Activated T-helper 2 cell treated with anti-CD3 and anti-CD28 coated beads, Interferon-gamma antibody, Interleukin-2, Interleukin-4, amounts not matched to agents 10 μg/mL and 5 μg/mL and 100 μg/mL, durations not matched to agents 14 hours and 24 hours and 36 hours (primary cell): ENCODE data around the gene MON1B. TPM values are rescaled to one million over a fixed set of nuclear protein-coding genes. Genes with fewer than 3 reads are reported as not detected.
"Not testable (repeated sequence)": the region's sequence is repeated elsewhere in the genome, so short reads cannot be mapped to it uniquely, and the experiment has no call there.

Experiments used
- DNase-seq: peaks from one replicate; pipeline ENCODE4 v3.0.0; 2021; ENCODE audit warnings: low spot score
- H3K27ac Mint-ChIP-seq: one replicate; pipeline ENCODE4 v1.8.0; 2021; ENCODE audit warnings: mixed read lengths
- H3K27me3 Mint-ChIP-seq: one replicate; pipeline ENCODE4 v1.8.0; 2021; ENCODE audit warnings: low read depth, mixed read lengths
- H3K36me3 Mint-ChIP-seq: one replicate; pipeline ENCODE4 v1.8.0; 2021; ENCODE audit warnings: low read depth, mixed read lengths
- H3K4me1 Mint-ChIP-seq: one replicate; pipeline ENCODE4 v1.8.0; 2021; ENCODE audit warnings: low read depth, mixed read lengths
- H3K4me3 Mint-ChIP-seq: one replicate; pipeline ENCODE4 v1.8.0; 2021; ENCODE audit warnings: low read depth, mild to moderate bottlenecking, moderate library complexity, mixed read lengths
- H3K9me3 Mint-ChIP-seq: one replicate; pipeline ENCODE4 v1.8.0; 2021; ENCODE audit warnings: mixed read lengths
- intact Hi-C: fragments of 100-400 bp; cut with micrococcal nuclease; formaldehyde crosslinking; loops from one replicate; pipeline ENCODE4 v1.15.1; 2023
- total RNA-seq: library from RNA; stranded (reverse); gene quantifications from 2 replicates; pipeline ENCODE4 v1.2.3, GENCODE V29; 2022

Gene MON1B
- total RNA-seq, 1 donor from 2014 or later: 69.2 TPM

DNA sequence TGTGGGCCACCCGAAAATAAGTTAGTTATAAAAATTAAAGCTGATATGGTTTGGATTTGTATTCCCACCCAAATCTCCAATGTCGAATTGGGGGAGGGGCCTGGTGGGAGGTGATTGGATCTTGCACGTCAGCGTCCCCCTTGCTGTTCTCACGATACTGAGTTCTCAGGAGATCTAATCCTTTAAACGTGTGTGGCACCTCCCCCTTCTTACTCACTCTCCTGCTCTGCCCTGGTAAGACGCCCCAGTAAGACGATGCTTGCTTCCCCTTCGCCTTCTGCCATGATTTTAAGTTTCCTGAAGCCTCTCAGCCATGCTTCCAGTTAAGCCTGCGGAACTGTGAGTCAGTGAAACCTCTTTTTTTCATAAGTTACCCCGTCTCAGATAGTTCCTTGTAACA lies 43.6 kb downstream of the MON1B start:
- Mint-ChIP-seq H3K36me3 (no peaks in the 10 kb centered on the region), H3K4me1 (peaks cover 8% of the 10 kb centered on the region), H3K9me3 (no peaks in the 10 kb centered on the region), H3K4me3 (no peak overlapping the region), H3K27ac (no peak overlapping the region), H3K27me3 (peaks cover 8% of the 10 kb centered on the region)
- no peak for DNase-seq
- intact Hi-C loops: no loop called here

DNA sequence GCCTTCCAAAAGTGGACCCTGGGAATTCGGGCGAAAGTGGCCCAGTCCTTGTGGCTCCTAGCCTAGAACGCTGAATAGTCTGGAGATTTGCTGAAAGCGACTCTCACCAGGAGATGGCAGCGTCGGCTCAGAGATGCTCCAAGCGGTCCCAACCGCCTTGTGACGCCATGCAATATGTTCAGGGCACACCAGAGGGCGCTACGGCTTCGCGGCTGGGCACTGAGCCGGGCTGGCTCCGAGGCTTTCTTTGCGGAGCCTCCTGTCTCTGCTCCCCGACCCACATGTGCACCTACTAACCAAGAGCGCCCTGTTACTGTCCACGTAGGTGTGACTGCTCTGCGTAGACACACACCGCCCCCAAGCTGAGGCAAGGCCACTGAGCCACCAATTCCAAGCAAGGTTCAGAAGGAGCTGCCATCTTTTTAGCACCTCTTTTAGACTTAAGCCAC lies 45.1 kb downstream of the MON1B start:
- Mint-ChIP-seq H3K36me3 (no peaks in the 10 kb centered on the region), H3K27me3 (peaks cover 8% of the 10 kb centered on the region), H3K4me1 (peaks cover 8% of the 10 kb centered on the region), H3K4me3 (peak overlapping the region; percentile 3), H3K9me3 (no peaks in the 10 kb centered on the region), H3K27ac (no peak overlapping the region)
- intact Hi-C loops: loop anchor here (1.0 kb wide), 2 partner anchors 140 to 348 kb away; no protein-coding TSS in a partner anchor
- DNase-seq: peak; percentile 78

GRCh38 chr16:77238593-77238992 lies 47.6 kb downstream of the MON1B start:
- H3K9me3 Mint-ChIP-seq: no peaks in the 10 kb centered on the region
- H3K4me1 Mint-ChIP-seq: peaks cover 8% of the 10 kb centered on the region
- no peak overlapping the region for H3K27ac Mint-ChIP-seq
- intact Hi-C loops: no loop called here
- H3K27me3 Mint-ChIP-seq: peaks cover 8% of the 10 kb centered on the region
- no peaks in the 10 kb centered on the region for H3K36me3 Mint-ChIP-seq
- H3K4me3 Mint-ChIP-seq: no peak overlapping the region
- DNase-seq: no peak

DNA sequence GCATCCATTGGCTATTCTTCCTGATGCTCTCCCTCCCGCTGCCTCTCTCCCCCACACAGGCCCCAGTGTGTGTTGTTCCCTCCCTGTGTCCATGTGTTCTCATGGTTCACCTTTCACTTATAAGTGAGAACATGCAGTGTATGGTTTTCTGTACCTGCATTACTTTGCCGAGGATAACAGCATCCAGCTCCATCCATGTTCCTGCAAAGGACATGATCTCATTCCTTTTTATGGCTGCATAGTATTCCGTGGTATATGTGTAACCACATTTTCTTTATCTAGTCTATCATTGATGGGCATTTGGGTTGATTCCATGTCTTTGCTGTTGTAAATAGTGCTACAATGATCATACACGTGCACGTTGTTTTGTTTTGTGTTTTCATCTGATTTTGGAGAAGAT lies 51.5 kb downstream of the MON1B start:
- H3K9me3 Mint-ChIP-seq, H3K27ac Mint-ChIP-seq, H3K36me3 Mint-ChIP-seq, H3K27me3 Mint-ChIP-seq, intact Hi-C loops, DNase-seq, H3K4me1 Mint-ChIP-seq, H3K4me3 Mint-ChIP-seq: not testable (repeated sequence)

GRCh38 chr16:77246150-77246549 lies 55.2 kb downstream of the MON1B start:
- Mint-ChIP-seq H3K27ac (no peak overlapping the region), H3K27me3 (no peaks in the 10 kb centered on the region), H3K9me3 (no peaks in the 10 kb centered on the region), H3K4me3 (no peak overlapping the region), H3K36me3 (no peaks in the 10 kb centered on the region), H3K4me1 (no peaks in the 10 kb centered on the region)
- no peak for DNase-seq
- intact Hi-C loops: no loop called here

- Mint-ChIP-seq H3K9me3 (no peaks in the 10 kb centered on the region), H3K27me3 (peaks cover 1% of the 10 kb centered on the region), H3K27ac (no peak overlapping the region), H3K36me3 (no peaks in the 10 kb centered on the region), H3K4me3 (no peak overlapping the region), H3K4me1 (no peaks in the 10 kb centered on the region)
- DNase-seq: no peak
- intact Hi-C loops: no loop called here
Observed at GRCh38 chr16:77250400-77250799, 59.4 kb downstream of the MON1B start.

Other genes with a start within 250 kb of the MON1B start
- gene SYCE1L, start 8.2 kb downstream of the MON1B start, total RNA-seq: 5.4 and 6.2 TPM in 2 replicates
- not detected in 2 replicates for gene ADAMTS18, start 243.8 kb downstream of the MON1B start, total RNA-seq